ELR (cell line): ENCODE measurements around the gene COQ2.

ENCODE experiments used
- DNase-seq: peaks from one replicate; pipeline ENCODE4 v3.0.0-alpha.2; 2015; ENCODE audit warnings: low read depth

The COQ2 gene

DNA sequence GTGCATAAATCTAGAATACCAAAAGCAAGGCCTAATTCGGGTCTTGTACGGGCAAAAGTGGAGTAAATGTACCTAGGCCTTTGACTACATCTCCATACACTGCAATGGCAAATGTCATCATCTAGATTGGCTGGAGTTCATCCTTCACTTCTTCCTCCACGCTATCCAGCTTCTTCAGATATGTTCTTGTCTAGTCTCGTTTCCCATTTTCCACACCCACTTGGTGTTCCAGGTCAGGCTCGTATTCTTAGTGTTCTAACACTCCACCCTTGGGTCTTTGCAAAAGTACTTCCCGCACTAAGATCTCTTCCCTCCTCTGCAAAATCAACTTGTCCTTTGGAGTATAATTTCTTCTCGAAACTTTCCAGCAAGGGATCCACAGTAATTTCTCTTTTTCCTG lies 1.4 kb downstream of the COQ2 start:
- DNase-seq: no peak

DNA sequence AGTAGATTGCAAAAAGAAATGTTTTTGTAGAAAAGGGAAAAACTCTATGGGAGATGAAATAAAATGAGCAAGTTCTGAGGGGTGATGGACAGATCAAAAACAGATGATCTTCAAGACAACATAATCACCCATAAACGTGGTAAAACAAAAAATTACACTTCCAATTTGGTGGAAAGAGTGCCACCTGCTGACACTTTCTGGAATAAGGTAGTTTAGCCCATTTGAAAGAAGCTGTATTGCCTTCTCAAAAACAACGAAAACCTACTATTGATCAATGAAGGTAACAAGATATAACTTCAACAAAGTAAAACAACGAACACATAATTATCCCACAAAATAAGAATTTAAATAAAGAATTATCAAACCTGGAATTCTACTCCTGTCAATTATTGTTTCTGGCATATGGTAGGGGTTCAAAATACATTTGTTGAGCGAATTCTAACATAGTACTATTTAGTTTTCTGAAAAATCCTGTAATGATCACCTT lies 2.5 kb downstream of the COQ2 start:
- peak; percentile 69 for DNase-seq

DNA sequence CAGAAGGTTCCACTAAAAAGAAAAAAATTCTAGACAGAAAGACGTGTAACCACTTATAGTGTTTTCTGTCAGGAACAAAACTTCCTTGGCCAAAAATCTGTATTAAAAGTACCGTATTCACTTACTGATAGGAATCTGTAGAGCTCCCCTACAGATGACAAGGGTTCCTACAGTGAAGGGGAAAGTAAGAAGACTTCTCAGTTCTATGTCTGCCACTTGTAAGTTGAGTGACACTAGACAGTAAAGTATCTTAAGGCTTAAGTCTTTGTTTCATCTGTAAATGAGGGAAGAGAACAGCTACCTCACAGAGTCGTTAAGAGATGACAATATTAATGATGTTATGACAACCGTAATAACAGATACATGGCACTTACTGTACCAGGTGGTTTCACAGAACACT lies 3.3 kb downstream of the COQ2 start:
- no peak for DNase-seq

DNA sequence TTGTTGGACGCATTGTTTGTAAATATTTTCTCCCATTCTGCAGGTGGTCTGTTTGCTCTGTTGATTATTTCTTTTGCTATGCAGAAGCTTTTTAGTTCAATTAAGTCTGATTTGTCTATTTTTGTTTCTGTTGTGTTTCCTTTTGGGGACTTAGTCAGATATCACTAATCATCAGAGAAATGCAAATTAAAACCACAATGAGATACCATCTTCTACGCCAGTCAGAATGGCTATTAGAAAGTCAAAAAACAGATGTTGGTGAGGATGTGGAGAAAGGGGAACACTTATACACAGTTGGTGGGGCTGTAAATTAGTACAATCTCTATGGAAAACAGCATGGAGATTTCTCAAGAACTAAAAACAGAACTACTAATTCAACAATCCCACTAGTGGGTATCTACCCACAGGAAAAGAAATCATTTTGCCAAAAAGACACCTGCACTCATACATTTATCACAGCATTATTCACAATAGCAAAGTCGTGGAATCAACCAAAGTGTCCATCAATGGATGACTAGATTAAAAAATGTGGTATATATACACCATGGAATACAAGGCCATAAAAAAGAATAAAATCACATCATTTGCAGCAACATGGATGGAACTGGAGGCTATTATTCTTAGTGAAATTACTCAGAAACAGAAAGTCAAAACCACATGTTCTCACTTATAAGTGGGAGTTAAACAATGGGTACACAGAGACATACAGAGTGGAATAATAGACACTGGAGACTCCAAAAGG lies 8.1 kb downstream of the COQ2 start:
- peak; percentile 20 for DNase-seq

DNA sequence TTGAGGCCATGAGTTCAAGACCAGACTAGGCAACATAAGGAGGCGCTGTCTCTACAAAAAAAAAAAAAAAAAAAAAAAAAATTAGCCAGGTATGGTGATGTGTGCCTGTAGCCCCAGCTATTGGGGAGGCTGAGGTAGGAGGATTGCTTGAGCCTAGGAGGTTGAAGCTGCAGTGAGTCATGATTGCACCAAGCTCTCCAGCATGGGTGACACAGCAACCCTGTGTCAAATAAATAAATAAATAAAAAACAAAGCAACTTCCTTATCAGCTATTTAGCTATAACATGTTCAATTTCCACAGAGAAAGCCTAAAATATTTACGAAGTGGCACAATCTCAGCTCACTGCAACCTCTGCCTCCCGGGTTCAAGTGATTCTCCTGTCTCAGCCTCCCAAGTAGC lies 10.7 kb downstream of the COQ2 start:
- peak; percentile 22 for DNase-seq

DNA sequence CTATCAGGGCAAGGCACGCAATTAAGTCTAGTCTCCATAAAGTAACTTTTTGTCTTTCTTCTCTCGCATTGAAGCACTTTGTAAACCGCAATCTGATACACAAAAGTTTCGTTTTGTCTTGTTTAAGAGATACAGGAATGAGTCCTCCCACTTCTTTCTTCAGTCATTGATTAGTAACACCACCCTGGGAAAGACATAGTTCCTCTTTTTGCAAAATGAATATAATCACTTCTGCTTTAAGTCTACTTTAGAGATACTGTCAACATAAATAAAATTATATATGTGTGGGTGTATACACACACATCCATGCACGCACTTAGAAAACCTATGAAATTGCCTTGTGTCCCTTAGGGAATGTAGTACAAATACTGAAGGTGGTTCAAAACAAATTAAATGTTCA lies 11.7 kb downstream of the COQ2 start:
- DNase-seq: no peak

DNA sequence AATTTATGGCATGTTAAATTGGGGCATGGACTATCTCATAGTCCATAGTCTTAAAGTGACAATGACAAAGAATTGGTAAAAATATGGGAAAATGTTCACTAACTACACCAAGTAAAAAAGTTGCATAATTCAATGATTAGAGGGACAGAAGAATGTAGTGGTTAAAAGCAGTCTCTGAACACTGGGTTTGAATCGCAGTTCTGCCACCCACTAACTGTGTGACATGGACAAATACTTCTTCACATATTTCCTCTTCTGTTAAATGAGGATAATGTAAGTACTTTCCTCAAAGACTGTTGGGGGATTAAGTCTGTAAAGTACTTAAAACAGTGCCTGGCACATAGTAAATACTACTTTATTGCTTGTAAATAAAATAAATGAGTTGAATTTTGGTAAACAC lies 15.3 kb downstream of the COQ2 start:
- no peak for DNase-seq

DNA sequence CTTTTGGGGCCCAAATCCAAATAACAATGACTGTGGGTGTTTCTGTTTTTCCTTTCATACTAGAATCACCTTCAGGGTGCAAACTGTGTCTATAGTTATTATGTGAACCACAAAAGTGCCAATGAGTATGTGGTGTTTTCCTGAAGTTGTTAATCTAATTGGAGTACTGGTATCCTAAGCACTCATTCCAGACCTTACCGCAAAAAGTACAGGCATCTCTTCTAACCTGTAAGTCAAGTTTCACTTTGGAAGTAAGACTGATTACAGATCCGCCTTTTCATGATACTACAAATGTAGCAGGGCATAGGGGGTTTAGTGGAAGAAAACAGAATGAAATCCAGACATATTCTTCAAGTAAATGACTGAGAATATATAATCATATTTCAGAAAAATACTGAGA lies 16.1 kb downstream of the COQ2 start:
- no peak for DNase-seq

DNA sequence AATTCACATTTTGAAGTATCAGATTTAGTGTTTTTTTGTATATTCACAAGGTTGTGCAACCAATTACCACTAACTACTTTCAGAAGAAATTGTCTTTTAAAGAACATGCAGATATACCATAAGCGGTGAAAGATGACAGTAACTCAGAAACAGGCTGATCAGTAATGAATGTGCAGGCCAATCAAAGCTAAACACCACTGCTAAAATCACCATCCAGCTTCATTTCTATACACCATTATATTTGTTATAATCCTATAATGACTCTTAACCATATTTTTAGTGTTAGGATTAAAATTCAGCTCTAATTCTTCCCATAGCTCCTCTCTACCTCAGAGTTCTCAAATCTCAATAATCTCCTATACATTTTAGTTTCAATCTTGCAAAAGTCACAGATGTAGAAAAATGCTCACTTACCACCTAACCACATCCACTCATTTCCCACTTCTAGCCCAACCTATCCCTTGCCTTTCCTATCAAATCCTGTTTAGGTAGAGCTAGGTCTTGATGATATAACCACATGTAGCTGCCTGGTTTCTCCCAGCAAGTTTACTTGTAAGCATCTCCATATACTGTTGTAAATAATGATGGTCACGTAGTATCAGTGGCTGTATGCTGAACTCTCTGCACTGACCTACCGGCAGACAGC lies 16.6 kb downstream of the COQ2 start:
- DNase-seq: no peak

DNA sequence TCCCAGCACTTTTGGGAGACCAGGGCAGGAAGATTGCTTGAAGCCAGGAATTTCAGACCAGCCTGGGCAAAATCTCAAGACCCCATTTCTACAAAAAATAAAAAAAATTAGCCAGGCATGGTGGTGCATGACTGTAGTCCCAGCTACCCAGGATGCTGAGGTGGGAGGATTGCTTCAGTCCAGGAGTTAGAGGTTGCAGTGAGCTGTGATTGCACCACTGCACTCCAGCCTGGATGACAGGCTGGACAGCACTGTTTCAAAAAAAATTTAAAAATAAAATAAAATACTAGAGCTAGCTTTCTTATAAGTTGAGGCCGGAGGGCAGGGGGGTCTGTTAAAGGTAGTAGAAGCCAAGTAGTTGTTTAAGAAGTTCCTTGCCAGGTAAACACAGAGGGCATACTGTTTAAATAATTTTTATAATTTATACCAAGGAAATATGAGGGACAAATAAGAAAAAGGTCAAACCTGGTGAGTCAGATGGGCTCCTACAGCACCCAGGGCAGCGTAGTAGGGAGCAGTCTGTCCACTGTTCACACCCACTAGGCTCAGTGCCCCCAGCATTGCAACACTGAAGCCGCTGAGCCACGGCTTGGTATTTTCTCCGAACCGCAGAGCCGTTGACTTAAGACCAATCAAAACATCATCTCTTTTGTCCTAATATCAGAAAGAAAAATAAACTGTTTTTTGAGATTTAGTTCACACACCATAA lies 17.3 kb downstream of the COQ2 start:
- DNase-seq: peak; percentile 34

DNA sequence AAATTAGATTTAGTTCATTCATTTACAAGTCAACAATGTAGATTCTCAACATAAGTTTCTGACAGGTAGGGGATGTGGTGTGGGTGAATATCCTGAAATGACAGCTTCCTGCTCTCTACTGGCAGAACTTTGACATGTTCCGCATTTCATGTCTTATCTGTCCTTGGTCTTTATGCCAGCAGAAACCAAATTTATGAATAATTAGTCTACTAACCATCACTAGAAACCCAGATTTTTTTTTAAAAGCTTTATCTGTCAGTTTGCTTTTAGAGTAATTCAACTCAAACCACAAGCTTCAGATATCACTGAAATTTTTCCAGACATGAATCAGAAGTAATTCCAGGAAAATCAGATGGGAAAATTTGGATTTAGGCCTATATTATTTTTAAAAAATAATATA lies 17.9 kb downstream of the COQ2 start:
- DNase-seq: no peak

DNA sequence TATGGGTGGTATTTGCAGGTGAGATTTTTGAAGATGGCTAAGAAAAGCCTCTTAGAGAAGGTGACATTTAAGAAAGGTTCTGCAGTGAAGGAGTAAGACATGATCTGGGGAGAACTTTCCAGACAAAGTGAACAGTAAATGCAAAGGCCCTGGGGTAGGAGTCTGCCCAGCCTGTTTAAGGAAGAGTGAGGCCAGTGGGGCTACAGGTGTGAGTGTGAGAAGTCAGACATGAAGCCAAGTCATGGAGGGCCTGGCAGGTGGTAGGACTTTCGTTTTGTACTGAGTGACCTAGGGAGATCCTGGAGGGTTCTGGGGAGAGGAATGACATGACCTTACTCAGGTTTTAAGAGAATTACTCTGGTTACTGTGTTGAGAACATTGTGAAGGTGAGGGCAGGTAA lies 21.5 kb downstream of the COQ2 start:
- no peak for DNase-seq

DNA sequence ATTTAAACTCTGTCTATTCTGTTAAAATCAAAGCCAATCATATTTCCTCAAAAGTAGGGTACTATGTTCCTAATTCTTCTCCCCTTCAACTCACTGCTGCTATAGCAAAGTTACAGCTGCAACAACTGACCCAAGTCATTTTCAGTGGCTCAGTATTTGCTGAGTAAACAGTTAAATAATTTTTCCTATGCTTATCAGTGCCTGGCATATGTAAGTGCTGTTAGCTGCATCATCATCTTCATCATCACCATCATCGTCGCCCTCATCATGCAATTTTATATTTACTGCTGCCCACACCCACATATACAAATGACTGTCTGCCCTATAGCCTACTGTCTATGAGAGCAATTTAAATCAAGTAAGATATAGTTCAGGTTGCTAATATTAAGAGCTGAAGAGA lies 21.9 kb downstream of the COQ2 start:
- DNase-seq: no peak

DNA sequence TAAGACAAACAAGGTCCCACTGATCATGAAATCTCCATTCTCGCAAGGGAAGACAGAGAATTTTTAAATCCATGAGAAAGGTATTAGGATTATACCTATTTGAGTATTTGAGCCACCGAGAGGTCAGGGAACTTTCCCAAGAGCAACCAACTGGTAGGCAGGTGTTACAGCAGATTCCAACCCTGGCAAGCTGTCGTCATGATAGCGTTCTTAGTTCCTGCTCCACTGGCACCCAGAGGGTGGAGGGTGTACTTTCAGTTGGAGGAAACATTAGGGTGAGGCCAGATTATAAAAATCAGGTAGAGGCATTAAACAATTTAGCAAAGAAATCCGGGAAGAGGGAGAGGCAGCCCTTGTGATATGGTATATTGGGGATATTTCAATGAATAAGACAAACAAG lies 23.3 kb downstream of the COQ2 start:
- no peak for DNase-seq

DNA sequence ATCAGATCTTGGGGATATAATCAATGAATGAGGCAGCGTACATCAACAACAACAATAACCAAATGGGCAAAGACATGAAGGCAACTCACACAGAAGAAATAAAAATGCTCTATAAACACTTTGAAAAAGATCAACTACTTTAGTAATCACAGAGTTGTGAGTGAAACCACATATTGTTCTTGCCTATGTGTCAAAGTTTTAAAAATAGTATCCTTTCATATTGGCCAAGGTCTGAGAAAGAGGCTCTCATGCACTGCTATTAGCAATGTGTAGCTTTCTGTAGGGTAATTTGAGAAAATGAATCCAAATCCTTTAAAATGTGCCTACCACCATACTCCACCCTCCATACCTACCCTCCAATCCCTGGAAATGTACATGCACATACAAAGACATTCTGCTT lies 25.0 kb downstream of the COQ2 start:
- DNase-seq: no peak

DNA sequence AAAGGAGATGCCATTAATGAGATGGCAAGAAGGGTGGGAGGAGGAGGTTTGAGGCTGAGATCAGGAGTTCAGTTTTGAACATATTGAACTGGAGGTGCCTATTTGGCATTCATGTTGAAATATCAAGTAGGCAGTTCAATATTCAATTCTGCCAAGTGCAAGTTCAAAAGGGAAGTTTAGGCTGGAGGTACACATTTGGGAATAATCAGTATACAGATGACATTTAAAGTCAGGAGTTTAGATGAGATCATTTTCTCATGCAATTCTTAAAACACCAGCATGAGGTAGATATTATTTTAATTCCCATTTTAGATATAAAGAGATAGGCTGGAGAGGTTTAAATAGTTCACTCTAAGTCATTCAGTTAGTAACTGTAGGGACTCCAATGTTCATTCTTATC lies 26.1 kb downstream of the COQ2 start:
- DNase-seq: no peak

DNA sequence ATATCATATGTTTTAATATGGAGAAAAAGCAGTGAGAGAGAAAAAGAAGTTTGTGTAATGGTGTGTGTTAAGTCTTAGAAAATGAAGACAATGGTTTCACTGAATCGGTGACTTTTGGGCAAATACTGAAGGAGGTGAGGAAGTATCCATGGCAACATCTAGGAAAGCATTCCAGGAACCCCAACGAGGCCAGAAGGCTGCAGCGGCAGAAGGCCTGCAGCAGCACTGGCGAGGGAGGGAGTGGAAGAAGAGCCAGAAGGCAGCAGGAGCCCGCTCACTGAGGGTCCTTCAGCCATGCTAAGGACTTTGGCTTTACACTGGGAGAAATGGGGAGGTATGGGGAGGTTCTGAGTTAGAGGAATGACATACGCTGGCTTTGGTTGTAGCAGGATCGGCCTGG lies 26.8 kb downstream of the COQ2 start:
- no peak for DNase-seq

DNA sequence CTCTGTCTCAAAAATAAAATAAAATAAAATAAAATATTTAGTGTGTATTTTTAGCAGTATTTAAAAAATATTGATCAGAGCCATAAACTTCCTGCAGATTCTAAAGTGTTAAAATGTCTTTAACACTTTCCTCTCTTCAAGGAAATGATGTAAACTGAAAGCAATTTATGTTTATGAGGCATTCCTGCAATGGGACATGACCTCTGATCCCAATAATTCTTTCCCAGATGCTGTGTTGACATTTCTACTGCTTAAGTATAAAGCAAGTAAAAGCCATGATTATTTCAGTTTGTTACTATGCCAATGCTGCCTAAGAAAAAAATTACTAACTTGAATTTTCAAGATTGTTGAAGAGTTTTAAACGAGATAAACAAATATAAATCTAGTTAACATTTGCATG lies 29.0 kb downstream of the COQ2 start:
- peak; percentile 90 for DNase-seq

DNA sequence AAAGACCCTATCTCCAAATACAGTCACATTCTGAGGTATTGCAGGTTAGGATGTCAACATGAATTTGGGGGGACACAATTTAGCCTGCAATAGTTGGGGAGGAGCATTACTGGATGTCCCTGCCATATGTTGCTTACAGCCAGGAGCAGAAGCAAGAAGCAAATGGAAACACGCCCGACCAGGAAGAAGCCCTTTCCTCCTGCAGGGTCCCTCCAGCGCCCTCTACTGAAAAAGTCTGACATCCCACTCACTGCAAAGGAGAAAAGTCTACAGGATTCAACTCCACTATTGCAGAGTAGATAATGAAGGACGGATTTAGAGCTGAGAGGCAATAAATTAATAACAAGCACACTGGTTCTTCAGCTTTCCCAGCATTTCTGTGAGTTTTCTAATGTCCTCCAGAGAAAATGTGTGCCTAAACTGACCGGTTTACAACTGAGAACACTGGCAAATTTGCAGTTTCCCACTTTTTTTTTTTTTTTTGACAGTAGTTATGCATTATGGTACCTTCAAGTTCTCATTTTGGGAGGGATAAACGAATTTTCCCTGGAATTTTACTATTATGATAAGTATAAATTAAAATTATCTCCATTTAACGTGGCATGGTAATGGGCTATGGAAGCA lies 31.7 kb downstream of the COQ2 start:
- peak; percentile 73 for DNase-seq

DNA sequence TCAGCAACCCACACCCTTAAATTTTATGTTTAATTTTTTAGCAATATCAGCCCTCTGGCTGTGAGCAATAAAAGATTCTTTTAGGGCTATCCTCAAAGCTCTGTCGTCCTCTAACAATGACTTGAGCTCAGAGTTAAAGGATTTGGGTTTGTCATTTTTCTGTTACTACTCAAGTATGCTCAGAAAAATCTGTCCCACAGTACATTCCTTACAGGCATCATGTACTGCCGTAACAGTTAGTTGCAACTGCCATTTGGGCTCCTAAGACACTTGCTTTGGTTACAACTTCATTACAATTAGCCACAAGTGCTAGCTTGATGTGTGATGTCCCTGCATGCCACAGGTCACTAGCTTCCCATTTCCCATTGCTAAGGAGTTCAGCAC lies 33.2 kb downstream of the COQ2 start:
- DNase-seq: peak; percentile 35

DNA sequence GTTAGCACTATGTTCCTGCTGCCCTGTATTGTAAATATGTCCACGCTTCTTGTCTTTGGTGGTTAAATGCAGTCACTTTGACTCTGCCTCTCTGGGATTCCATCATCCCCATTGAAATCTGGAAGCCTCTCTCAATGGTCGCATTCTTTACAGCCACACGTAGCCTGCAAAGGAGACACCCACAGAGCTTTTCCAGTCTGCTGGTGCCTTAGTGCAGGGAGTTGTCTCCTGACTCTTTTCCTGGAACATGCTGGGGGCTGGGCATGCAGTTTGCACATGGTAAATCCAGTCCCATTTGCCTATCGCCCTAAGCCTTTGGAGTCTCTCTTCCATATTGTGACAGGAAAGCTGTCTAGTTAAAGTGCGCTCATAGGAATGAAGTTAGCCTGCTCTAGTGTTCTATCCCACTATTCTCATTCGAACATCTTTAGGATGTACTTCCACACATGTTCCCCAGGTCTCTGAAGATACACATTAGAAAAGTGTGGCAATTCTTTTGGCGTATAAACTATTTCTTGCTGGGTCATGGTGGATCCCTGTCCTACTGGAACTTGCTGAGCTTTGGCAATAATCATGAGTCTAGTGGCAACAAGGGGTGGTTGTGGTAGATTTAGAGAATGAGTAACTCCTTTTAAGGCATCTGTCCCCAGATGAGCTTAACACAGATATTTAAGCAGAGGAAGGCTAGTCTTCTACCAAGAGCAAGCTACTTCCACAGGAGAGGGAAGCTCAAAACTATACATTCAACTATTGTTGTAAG lies 33.7 kb downstream of the COQ2 start:
- DNase-seq: peak; percentile 18

DNA sequence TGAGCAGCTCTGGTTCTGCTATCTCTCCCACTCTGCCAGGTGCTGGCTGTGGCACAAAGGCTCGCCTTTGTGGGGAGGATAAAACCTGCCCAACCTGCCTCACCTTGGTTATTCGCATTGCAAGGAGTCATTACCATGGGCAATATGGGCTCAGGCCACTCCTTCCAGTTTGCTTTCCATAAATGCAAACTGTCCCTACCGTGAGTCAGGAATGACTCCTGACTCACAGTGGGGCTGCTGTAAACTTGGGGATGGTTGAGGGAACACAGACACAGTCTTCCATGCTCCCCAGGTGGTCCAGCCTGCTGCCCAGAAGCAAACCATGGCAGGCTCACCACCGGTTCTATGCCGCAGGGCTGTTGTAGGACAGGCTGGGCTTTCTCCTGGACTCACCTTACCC lies 36.1 kb downstream of the COQ2 start:
- peak; percentile 58 for DNase-seq
